Measurements from ENCODE around the gene IL1RAPL1.

The IL1RAPL1 gene

DNA sequence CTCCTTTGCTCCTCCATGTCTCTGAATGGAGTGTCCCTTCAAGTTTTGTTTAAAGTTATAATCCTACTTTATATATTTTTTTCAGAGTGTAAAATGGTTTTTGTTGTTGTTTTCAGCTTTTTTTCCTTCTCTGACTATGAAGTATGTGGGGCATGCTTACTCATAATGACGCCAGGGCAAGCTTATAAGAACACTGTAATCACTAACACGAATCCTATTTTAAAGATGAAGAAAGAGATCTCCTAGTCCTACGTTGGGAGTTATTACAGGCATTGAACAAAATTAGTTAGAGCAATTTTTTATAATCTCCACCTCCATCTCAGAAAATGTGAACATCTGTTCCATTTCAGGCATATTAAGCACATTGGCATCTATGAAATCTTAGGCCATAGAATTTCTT is 1360.0 kb downstream of the IL1RAPL1 start:
- DNase-seq, result no peak

- no peak for DNase-seq
Measured at GRCh38 chrX:29948653-29949052, 1361.4 kb downstream of the IL1RAPL1 start.

- no peak for DNase-seq
Measured at GRCh38 chrX:29952016-29952415, 1364.8 kb downstream of the IL1RAPL1 start.

DNA sequence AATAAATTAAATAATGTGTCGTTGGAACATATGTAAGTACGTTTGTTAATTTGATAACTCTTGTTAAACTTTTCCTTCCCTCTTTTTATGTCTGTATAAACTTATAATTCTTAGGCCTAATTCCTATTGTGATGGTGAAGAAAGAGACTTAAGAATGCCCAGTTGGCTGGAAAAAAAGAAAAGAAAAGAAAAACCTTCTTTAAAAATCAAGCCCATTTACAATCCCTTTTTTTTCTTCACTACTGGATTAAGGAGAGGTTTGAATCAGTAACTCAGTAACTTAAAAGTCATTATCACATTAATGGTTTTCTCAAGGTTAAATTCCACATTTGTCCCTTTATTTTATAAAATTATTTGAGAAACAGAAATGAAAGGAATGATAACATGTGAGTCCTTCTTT is 1374.8 kb downstream of the IL1RAPL1 start:
- no peak for DNase-seq

DNA sequence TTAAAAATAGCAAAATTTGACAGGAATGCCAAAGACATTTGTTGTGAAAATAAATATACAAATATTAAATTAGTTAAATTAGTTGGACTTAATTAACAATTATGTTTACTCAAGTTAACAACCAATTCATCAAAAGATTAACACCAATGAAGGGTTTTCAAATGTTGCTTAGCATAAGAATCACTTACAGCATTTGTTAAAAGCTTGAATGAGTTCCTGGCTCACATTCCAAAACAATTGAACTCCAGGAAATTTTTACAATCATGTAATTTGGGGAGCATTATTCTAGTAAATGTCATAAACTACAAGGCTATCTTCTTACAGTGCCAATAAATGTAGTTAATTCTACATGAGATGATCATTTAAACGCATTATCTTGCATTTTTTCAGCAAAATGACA is 1378.4 kb downstream of the IL1RAPL1 start:
- DNase-seq, result no peak

DNA sequence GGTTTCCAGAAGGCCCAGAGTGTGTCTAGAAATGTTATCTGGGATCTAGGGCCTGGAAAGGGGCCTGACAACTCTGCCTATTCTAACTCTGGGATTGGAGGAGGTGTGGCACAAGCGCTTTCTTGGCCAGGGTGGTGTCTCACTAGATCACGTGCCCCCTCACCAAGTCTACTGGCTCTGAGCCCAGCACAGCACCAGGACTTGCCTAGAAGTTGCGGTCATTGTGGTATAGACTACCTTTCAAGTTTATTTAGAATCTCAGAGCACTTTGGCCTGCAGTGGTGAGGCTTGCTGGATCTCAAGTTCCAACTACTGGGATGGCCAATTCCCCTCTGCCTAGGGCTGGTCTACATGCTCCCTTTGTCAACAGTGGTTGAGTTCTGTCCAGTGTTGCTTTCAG is 1404.8 kb downstream of the IL1RAPL1 start:
- DNase-seq, result no peak

- no peak for DNase-seq
Measured at GRCh38 chrX:30005813-30006212, 1418.6 kb downstream of the IL1RAPL1 start.
